HepG2 (cell line): Measurements from ENCODE around the gene RIPK3. TPM values are rescaled to one million over a fixed set of nuclear protein-coding genes. Genes with fewer than 3 reads are reported as not detected.

ENCODE experiments used
- CEBPG ChIP-seq: IDR thresholded peaks from 2 replicates; pipeline ENCODE4 v1.6.1; 2016
- EED ChIP-seq: sonication (generic); formaldehyde crosslinking; IDR thresholded peaks from 2 replicates; pipeline ENCODE4 v1.5.0; 2020; ENCODE audit warnings: mild to moderate bottlenecking, missing genetic modification reagents
- ERF ChIP-seq: IDR thresholded peaks from 2 replicates; pipeline ENCODE4 v1.6.1; 2018; ENCODE audit warnings: missing biosample characterization, missing genetic modification reagents
- NR0B2 ChIP-seq: sonication (generic); formaldehyde crosslinking; IDR thresholded peaks from 2 replicates; pipeline ENCODE4 v1.4.0; 2020; ENCODE audit warnings: mild to moderate bottlenecking, missing genetic modification reagents
- PHF8 ChIP-seq: sonication (generic); formaldehyde crosslinking; IDR thresholded peaks from 2 replicates; pipeline ENCODE4 v1.5.0; 2020; ENCODE audit warnings: missing genetic modification reagents
- RCOR2 ChIP-seq: IDR thresholded peaks from 2 replicates; pipeline ENCODE4 v1.6.1; 2016; ENCODE audit warnings: missing biosample characterization, missing genetic modification reagents
- REXO4 ChIP-seq: sonication (generic); formaldehyde crosslinking; IDR thresholded peaks from 2 replicates; pipeline ENCODE4 v1.8.0; 2022; ENCODE audit warnings: missing genetic modification reagents, mild to moderate bottlenecking, borderline replicate concordance
- SOX6 ChIP-seq, 2 experiments: fragments of 450-650 bp in 1 of 2; sonication (generic) in 1 of 2; formaldehyde crosslinking in 1 of 2; IDR thresholded peaks; 2 replicates each; pipeline versions ENCODE4 v1.4.0 to v1.6.1; 2017 to 2020; ENCODE audit warnings: antibody characterized with exemption in 1 of 2, mild to moderate bottlenecking in 1 of 2, missing genetic modification reagents in 1 of 2
- YEATS4 ChIP-seq: sonication (generic); formaldehyde crosslinking; IDR thresholded peaks from 2 replicates; pipeline ENCODE4 v1.4.0; 2020; ENCODE audit warnings: missing genetic modification reagents, borderline replicate concordance
- ZNF614 ChIP-seq: IDR thresholded peaks from 2 replicates; pipeline ENCODE4 v1.6.1; 2018; ENCODE audit warnings: missing biosample characterization, missing genetic modification reagents, inconsistent platforms, borderline replicate concordance
- polyA plus RNA-seq, 8 experiments: library from polyadenylated mRNA; depleted of rRNA in 3 of 8; stranded (reverse) in 7 of 8; unstranded in 1 of 8; fragments of >200 nt; fragmentation: Illumina TruSeq in 4 of 8; extraction: Trizol in 4 of 8; gene quantifications; 2 replicates each; pipeline versions ENCODE4 v1.2.1 to v1.2.3, GENCODE V29; 2011 to 2016; ENCODE audit warnings: low read depth in 4 of 8, missing spikeins in 1 of 8, mixed read lengths in 1 of 8; ENCODE audit not compliant: insufficient read depth in 1 of 8
- total RNA-seq, 5 experiments: library from RNA; depleted of rRNA; stranded (reverse); fragments of >200 nt; fragmentation: Illumina TruSeq; extraction: Trizol; gene quantifications; 2 replicates each; pipeline ENCODE4 v1.2.3, GENCODE V29; 2016; ENCODE audit warnings: low read depth in 1 of 5
- TF ChIP-seq, protein P1 (sequence below): sonication (generic); formaldehyde crosslinking; conservative IDR thresholded peaks from 2 replicates; pipeline ENCODE4 v1.8.0; 2022; ENCODE audit warnings: low read depth, missing genetic modification reagents
- TF ChIP-seq, protein P2 (sequence below): sonication (generic); formaldehyde crosslinking; IDR thresholded peaks from 2 replicates; pipeline ENCODE4 v1.4.0; 2020; ENCODE audit warnings: missing genetic modification reagents, borderline replicate concordance
- TF ChIP-seq, protein P3 (sequence below): sonication (generic); formaldehyde crosslinking; IDR thresholded peaks from 2 replicates; pipeline ENCODE4 v1.4.0; 2020; ENCODE audit warnings: mild to moderate bottlenecking, missing genetic modification reagents

Gene RIPK3
- total and polyA plus RNA-seq, 2 of the 13 experiments (the other 11 are each of a cell fraction or from before 2014, with no cell fraction given), result not detected

DNA sequence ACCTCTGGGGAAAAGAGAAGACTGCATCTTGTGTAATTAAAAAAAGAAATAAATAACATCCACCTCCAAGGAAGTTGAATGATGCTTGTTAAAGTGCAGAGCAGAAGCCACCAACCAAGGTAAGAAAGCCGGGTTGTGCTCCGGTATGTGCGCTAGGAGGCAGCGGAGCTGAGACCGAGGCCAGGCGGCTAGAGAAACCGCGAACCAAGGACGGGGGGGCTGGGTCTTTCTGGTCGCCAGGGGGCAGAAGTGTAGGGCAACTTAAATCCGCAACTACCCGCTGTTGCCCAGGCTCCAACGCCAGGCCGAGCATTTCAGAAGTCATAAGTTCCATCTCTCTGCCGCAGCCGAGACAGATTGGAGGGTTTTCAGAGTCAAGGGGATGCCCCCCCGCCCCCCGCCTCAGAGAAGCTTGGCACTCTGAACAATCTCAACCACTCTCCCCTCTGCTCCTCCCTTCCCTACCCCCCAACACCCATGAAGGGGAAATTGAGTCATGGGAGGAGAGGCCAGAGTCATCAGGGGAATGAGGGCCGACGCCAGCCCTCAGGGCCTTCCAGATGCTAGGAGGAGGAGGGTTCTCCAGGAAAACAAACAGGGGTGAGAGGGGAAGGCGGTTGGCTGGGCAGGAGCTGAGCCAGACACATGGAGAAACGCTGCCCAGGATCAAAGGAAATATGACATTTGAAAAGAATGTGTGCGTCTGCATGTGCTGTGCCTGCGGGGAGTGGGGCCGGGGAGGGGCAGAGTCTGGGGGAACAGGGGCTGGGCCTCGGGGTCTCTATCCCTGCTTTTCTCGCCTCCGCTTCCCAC is 26.0 kb upstream of the RIPK3 start (continued):
- no peak for TF ChIP-seq SOX6 (IDR thresholded peaks at IDR 0.05)
- peak; percentile 73 for TF ChIP-seq SOX6 (CRISPR knock-in tag; IDR thresholded peaks at IDR 0.05)
- TF ChIP-seq REXO4 (CRISPR knock-in tag), result no peak
- TF ChIP-seq ZNF614 (CRISPR knock-in tag), result peak; percentile 89; the same call in 1 of the 2 replicates
- TF ChIP-seq EED (CRISPR knock-in tag), result no peak
- 0 out of 2 replicates have a peak, but pooled peaks have one; percentile 28 for TF ChIP-seq CEBPG (CRISPR knock-in tag)
- TF ChIP-seq, protein P1, sequence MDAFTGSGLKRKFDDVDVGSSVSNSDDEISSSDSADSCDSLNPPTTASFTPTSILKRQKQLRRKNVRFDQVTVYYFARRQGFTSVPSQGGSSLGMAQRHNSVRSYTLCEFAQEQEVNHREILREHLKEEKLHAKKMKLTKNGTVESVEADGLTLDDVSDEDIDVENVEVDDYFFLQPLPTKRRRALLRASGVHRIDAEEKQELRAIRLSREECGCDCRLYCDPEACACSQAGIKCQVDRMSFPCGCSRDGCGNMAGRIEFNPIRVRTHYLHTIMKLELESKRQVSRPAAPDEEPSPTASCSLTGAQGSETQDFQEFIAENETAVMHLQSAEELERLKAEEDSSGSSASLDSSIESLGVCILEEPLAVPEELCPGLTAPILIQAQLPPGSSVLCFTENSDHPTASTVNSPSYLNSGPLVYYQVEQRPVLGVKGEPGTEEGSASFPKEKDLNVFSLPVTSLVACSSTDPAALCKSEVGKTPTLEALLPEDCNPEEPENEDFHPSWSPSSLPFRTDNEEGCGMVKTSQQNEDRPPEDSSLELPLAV (CRISPR knock-in tag), result no peak
- TF ChIP-seq, protein P2, sequence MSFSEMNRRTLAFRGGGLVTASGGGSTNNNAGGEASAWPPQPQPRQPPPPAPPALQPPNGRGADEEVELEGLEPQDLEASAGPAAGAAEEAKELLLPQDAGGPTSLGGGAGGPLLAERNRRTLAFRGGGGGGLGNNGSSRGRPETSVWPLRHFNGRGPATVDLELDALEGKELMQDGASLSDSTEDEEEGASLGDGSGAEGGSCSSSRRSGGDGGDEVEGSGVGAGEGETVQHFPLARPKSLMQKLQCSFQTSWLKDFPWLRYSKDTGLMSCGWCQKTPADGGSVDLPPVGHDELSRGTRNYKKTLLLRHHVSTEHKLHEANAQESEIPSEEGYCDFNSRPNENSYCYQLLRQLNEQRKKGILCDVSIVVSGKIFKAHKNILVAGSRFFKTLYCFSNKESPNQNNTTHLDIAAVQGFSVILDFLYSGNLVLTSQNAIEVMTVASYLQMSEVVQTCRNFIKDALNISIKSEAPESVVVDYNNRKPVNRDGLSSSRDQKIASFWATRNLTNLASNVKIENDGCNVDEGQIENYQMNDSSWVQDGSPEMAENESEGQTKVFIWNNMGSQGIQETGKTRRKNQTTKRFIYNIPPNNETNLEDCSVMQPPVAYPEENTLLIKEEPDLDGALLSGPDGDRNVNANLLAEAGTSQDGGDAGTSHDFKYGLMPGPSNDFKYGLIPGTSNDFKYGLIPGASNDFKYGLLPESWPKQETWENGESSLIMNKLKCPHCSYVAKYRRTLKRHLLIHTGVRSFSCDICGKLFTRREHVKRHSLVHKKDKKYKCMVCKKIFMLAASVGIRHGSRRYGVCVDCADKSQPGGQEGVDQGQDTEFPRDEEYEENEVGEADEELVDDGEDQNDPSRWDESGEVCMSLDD (CRISPR knock-in tag), result no peak; the same call in 1 of the 2 replicates
- TF ChIP-seq RCOR2 (CRISPR knock-in tag), result peak; percentile 59; the same call in 1 of the 2 replicates
- peak; percentile 98 for TF ChIP-seq ERF (CRISPR knock-in tag)
- TF ChIP-seq YEATS4, result peak; percentile 50
- peak; percentile 53; the same call in 1 of the 2 replicates for TF ChIP-seq PHF8 (CRISPR knock-in tag)
- peak; percentile 74; the same call in 1 of the 2 replicates for TF ChIP-seq NR0B2 (CRISPR knock-in tag)
- TF ChIP-seq, protein P3, sequence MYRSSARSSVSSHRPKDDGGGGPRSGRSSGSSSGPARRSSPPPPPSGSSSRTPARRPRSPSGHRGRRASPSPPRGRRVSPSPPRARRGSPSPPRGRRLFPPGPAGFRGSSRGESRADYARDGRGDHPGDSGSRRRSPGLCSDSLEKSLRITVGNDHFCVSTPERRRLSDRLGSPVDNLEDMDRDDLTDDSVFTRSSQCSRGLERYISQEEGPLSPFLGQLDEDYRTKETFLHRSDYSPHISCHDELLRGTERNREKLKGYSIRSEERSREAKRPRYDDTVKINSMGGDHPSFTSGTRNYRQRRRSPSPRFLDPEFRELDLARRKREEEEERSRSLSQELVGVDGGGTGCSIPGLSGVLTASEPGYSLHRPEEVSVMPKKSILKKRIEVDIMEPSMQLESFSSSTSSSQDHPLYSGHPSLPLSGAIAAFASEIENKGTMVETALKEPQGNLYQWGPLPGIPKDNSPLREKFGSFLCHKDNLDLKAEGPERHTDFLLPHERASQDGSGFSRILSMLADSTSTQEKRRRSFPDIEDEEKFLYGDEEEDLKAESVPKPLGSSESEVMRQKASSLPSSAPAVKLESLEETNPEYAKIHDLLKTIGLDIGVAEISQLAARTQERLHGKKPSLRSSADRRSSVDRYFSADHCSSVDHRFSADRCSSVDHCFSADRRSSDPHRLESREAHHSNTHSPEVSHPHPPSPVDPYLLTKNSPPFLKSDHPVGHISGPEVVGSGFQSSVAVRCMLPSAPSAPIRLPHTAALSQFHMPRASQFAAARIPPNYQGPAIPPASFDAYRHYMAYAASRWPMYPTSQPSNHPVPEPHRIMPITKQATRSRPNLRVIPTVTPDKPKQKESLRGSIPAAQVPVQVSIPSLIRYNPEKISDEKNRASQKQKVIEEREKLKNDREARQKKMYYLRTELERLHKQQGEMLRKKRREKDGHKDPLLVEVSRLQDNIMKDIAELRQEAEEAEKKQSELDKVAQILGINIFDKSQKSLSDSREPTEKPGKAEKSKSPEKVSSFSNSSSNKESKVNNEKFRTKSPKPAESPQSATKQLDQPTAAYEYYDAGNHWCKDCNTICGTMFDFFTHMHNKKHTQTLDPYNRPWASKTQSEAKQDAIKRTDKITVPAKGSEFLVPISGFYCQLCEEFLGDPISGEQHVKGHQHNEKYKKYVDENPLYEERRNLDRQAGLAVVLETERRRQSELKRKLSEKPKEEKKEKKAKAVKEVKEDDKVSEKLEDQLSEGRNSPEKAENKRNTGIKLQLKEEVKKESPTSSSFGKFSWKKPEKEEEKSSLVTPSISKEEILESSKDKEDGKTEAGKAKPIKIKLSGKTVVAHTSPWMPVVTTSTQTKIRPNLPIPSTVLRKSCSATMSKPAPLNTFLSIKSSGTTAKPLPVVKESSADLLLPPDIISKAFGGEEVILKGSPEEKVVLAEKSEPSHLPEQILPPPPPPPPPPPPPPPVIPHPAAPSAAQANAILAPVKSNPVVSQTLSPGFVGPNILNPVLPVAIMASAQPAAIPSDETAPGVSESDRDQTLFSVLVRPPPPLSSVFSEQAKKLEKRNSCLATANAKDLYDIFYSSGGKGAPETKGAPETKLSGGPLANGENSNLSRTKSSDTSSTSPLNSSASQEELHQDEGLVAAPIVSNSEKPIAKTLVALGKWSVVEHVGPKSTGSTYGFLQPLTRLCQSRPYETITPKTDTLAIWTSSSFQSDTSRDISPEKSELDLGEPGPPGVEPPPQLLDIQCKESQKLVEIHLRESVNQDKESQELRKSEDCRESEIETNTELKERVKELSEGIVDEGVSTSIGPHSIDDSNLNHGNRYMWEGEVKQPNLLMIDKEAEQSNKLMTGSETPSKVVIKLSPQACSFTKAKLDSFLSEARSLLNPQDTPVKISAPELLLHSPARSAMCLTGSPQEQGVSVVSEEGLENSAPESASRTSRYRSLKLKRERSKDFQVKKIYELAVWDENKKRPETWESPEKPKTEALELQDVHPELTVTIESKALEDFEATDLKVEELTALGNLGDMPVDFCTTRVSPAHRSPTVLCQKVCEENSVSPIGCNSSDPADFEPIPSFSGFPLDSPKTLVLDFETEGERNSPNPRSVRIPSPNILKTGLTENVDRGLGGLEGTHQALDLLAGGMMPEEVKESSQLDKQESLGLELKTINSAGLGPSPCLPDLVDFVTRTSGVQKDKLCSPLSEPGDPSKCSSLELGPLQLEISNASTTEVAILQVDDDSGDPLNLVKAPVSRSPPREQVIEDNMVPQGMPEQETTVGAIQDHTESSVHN (CRISPR knock-in tag), result peak; percentile 95; the same call in 1 of the 2 replicates
